ENCODE data around the gene MBD5.

The MBD5 gene

DNA sequence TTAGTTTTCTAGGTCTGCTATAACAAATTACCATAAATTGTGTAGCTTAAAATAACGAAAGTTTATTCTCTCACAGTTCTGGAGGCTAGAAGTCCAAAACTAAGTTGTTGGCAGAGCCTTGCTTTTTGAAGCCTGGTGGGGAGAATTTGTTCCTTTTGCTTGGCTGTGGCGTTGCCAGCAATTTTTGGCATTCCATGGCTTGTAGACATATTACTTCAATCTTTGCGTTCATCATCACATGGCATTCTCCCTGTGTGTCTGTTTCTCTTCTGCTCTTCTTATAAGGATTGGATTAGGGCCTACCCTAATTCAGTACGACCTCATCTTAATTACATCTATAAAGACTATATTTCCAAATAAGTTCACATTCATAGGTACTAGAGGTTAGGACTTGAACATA is 217.7 kb downstream of the MBD5 start:
- DNase-seq = no peak

DNA sequence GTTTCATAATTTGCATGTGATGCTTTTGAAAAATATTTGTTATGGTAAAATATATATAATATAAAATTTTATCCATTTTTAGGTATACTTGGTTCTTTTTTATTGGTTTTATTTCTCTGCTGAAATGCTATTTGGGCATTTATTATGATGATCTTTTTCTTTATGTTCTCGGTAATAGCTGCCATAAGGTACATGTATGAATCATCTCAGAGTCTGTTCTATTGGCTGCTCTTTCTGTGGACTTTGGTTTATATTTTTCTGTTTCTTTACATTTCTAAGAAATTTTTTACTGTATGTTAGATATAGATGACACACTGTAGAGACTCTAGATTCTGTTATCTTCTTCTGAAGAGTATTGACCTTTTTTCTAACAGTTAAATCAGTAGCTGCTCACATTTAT is 219.9 kb downstream of the MBD5 start:
- DNase-seq = no peak

DNA sequence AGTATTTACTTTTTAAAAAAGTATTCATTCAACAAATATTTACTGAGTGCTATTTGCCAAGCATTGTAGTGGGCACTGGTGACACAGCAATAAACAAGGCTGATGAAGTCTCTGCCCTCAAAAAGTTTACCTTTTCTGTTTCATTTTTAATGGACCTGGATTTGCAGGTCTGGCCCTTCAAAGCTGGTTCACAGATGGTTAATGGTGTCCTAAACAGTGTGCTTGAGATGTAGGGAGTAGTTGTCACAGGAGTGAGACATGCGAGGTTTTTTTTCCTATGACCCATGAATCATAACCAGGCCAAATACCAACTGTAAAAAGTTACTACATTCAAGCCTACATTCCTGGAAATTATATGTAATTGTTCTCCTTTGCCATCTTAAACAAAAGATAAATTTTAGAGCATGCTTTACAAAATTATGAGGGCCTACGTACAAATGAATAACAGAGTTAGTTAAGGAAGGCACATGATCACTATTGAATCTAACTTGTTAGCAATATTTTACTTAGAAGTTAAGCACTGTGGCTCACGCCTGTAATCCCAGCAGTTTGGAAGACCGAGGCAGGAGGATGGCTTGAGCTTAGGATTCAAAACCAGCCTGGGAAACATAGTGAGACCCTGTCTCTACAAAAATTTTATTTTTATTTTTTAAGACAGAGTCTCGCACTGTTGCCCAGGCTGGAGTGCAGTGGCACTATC is 223.9 kb downstream of the MBD5 start:
- no peak for DNase-seq

DNA sequence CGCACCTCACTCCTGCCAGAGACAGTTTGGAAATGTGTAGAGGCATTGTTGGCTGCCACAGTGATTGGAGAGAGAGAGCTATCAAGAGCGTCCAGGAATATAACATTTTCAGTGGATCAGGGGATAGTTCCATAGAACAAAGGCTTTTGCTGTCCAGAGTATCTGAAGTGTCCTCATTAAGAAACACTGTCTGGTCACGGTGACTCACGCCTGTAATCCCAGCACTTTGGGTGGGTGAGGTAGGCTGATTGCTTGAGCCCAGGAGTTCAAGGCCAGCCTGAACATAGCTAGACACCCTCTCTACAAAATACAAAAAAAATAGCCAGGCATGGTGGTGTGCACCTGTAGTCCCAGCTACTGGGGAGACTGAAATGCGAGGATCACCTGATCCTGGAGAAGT is 231.1 kb downstream of the MBD5 start:
- no peak for DNase-seq

DNA sequence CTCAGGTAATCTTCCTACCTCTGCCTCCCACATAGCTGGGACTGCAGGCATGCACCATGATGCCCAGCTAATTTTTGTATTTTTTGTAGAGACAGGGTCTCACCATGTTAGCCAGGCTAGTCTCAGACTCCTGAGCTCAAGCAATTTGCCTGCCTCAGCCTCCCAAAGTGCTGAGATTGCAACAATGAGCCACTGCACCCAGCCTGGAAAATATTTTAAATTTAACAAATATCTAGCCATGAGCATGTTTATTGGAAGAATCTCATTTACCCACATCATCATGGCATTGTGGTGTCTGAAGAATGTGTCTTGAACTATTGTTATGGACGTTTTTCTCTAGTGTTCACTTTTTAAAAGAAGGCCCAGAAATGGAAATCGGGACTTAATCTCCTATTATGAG is 231.8 kb downstream of the MBD5 start:
- DNase-seq = no peak

DNA sequence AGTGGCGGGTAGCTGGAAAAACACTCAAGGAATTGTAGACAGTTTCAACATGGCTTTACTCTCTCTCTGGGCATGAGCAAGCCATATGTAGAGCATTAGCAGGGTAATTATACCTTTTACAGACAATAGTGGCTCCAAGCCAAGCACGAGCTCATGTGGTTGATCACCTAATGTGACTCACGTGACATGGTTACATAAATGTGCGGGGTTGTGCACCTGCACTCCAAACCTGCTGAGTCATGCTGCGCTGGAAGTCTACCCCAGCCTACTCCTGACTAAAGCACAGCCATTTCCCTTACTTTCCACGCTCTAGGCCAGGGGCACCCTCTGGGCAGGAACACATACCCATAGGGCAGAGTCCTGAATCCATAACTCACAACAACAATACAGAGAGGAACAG is 232.8 kb downstream of the MBD5 start:
- DNase-seq = no peak

DNA sequence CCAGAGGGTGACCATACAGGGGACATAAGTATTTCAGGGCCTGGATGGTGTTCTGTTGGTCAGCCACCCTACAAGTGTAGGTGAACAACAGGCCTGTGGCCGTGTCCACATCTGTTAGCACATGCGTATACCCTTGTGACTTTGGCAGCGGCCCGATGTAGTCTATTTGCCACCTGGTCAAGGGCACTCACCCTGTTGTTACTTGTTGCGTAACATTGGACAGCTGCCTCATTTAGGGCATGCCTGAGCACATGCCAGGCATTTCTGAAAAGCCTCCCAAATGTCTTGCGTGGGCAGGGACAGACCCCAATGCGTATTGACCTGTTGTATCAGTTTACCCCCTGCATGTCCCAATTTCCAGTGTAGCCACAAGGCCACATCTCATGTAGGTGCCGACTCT is 235.0 kb downstream of the MBD5 start:
- no peak for DNase-seq

DNA sequence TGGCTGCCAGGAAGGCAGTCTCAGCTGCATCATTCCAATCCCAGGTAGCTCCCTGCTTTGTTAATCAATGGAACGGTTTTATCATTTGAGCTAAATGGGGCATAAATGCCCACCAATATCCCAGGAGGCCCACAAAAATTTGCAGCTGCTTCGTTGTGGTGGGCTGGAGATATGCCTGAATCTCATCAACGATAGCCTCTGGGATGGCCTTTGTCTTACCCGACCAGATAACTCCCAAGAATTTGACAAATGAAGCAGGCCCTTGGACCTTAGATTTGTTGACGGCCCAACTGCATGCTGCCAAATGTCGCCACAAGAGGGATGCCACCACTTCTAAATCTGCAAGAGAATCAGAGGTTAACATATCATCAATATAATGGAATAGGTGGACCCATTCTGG is 236.4 kb downstream of the MBD5 start:
- DNase-seq = no peak

DNA sequence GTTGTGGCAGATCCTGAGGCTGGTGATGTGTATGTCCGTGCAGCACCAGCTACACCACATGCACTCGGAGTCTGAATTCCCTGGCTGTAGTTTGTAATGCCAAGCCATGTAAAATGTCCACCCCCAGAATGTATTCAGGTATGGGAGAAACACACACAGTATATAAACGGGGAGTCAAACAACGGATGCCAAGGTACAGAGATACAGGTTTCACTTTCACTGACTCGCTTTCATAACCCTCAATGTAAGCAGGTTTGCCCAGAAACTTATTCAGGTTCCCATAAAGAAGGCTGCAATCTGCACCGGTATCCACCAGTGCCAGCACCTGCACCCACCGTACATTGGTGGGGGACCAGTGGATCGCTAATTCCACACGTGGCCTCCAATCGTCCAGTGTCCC is 237.2 kb downstream of the MBD5 start:
- DNase-seq = no peak

DNA sequence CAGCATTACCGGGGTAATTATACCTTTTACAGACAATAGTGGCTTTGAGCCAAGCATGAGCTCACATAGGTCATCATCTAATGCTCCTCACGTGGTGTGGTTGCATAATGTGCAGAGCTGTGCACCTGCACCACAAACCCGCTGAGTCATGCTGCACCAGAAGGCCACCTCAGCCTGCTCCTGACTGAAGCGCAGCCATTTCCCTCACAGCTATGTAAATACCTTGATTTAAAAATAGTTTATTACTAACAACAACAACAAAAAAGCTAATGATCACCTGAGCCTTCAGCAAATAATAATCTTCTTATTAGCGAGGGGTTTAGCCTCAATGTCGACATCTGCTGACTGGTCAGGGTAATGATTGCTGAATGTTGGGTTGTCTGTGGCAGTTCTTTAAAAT is 238.8 kb downstream of the MBD5 start:
- no peak for DNase-seq

DNA sequence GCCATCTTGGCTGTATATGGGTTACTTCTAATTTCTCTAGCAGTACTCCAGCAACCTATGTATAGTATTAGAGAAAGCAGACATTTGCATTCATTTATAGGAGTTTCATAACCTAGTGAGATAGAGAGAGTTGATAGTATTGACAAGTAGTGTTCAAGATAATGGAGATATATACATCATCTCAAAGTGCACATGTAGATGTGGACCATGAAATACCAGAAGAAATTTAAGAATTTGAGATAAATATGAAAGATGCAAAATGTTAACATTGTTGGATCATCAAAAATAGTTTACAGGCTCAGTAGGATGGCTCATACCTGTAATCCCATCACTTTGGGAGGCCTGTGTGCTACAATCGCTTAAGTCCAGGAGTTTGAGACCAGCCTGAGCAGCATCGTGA is 243.0 kb downstream of the MBD5 start:
- no peak for DNase-seq

DNA sequence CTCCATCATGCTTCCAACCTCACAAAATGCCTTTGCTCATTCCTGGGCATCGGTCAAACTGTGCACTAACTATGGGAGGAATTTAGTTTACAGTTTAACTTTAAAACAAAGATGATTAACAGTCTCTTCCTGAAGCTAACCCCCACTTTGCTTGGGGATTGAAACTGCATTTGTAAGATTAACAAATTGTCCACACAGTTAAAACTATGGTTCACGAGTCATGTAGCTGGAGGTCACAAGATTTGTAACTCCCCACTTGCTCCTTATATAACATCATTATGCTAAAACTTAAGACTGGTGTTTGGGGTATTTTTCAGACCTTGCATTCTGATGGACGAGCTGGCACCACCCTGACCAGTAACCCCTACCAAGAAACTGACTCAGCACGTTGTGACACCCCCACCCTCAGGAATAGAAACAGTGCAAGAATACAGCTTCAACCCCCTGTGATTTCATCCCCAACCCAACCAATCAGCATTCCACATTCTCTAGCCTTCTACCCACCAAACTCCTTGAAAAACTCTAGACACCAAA is 252.3 kb downstream of the MBD5 start:
- no peak for DNase-seq

DNA sequence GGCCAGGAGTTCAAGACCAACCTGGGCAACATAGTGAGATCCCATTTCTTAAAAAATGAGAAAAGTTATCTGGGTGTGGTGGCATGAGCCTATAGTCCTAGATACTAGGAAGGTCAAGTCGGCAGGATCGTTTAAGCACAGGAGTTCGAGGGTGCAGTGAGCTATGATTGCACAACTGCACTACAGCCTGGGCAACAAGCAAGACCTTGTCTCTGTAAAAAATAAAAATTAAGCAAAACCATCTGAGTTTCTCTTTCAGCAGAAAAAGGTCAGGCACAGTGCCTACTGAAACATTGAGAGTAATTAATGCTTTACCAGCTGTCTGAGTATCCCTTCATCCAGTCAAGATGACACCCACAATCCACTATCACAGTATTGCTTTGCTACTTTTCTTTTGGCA is 258.3 kb downstream of the MBD5 start:
- no peak for DNase-seq

DNA sequence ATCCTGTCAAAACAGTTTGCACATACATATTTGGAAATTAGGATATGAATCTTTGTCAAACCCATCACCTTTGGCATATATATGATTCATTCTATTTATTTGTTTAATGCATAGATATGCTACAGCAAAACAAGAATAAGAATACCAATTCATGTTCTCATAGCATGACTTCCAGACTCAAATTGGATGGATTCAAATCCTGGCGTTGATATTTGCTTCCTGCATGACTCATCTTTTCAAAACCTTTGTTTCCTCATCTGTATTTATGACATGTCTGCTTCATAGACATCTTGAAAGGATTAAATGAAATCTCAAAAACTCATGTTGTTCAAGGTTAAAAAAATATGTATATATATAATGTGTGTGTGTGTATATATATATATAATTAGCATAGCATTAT is 261.3 kb downstream of the MBD5 start:
- no peak for DNase-seq

DNA sequence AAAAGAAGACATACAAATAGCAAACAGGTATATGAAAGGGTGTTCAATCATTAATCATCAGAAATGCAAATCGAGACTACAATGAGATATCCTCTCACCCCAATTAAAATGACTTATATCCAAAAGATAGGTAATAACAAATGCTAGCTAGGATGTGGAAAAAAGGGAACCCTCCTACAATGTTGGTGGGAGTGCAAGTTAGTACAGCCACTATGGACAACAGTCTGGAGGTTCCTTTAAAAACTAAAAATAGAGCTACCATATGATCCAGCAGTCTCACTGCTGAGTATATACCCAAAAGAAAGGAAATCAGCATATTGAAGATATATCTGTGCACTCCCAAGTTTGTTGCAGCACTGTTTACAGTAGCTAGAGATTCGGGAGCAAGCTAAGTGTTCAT is 271.5 kb downstream of the MBD5 start:
- no peak for DNase-seq

DNA sequence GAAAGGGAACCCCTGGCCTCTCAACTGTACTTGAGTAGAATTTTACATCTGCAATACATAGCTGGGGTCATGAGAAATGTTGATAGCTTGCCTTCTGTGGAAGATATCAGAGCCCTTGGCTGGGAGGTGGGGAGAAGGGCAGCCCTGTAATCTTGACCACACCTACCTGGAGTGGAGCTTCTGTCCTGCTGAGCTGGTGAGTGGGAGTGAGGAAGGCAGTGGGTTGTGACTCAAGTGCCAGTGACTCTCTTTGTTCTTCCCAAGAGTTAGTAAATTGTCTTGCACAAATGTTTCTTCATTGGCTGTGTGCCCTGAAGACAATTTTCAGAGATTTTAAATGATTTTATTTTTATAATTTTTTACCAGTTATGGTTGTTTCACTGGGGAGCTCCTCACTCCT is 277.3 kb downstream of the MBD5 start:
- no peak for DNase-seq

DNA sequence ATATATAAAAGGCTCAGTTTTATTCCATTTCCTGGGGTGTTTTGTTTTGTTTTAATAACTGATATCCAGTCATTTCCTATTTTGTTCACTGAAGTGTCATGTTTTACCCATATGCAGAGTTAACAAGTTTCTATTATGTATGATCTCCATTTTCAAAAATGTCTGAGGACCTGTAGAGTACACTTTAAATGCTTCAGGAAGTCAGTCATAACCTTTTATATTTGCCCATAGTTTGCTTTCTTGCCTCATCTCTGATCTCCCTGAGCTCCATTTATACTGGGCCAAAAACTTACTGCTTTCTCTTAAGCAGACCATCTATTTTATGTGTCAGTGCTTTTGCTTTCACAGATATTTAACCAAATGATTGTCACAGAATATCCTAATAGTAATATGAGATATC is 278.7 kb downstream of the MBD5 start:
- no peak for DNase-seq

DNA sequence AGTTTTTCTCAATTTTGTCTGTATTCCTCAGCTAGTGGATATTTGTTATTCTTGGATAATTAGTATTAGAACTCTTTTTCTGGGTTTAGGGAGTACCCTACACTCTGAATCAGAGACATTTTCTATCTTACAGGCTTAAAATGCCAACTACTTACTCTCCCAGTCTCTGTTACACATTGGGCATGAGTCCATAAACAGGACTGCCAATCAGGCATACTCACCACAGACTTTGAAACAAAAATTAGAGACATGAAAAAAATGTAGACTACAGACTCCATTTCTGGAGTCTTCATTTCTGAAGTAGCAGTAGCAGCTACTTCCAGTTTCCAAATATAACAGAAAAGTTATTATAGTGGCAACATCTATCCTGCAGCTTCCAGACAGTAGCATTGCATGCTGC is 279.7 kb downstream of the MBD5 start:
- no peak for DNase-seq

DNA sequence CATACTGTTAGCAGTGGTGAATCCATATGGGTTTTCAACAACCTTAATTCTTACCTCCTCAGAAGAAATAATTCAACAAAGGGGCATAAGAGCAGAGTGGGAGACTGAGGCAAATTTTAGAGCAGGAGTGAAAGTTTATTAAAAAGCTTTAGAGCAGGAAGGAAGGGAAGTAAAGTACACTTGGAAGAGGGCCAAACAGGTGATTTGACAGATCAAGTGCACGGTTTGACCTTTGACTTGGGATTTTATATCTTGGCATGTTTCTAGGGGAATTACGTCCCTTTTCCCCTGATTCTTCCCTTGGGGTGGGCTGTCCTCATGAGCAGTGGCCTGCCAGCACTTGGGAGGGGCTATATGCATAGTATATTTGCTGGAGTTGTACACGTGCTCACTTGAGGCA is 280.5 kb downstream of the MBD5 start:
- no peak for DNase-seq

DNA sequence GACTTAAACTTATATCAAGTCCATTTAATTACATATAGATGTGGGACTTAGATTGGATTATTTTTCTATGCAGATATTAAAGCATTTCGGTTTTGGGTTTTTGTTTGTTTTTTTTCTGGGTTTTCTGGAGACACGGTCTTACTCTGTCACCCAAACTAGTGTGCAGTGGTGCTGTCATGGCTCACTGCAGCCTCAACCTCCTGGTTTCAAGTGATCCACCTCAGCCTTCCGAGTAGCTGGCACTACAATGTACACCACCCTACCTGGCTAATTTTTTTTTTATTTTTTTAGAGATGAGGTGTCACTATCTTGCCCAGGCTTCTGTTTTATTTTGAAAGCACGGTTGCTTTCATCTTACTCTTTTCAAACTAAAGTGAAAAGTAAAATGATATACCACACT is 281.6 kb downstream of the MBD5 start:
- no peak for DNase-seq

DNA sequence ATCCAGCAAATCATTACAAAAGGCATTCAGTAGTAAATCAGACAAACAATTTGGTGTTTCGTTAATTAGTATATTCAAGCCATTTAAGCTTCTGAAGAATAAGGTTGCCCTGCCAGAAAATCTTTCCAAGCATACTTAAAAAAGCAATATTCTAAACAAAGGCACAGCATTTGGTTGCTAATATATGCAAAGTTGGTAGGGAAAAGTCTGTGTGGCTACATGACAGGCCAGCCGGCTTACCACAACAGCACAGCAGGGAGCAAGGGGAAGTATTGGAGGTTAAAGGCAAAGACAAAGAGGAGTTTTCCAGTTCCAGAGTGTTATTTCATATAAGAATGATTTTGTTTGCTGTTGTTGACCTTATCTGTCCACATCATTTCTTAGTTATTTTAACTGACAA is 282.3 kb downstream of the MBD5 start:
- no peak for DNase-seq

DNA sequence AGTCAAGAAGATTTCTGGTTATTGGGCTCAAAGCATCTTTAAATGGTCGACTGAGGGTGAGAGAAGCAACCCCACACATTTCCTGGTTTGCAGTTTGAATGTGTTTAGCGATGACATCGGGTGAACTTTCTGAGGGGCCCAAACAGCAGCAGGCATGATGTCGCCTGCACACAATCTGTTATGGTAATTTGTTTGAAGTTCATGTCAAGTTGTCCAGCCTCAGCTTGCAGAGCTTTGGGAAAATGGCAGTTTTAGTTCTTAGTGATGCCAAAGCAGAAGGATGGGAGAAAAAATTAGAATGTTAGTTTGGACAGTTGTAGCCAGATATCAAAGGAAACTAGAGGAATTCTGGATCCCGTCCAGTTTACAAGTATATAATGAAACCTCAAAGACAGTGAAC is 284.6 kb downstream of the MBD5 start:
- no peak for DNase-seq

DNA sequence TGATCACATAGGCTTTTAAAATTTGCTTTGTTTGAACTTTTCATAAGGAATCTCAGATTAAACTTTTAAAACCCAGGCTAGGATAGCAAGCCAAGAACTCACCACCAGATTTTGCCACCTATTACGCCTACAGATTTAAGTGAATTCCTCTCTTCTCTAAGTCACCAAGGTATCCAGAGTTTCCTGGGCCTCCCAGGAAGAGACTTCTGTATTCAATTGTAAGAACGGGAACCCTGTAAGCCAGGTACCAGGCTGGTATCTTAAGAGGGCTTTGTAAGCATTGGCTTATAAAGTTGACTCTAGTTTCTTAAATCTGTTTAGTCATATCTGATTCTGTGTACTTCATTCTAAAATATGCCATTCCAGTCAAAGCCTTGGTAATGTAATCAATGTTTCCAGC is 285.1 kb downstream of the MBD5 start:
- no peak for DNase-seq

DNA sequence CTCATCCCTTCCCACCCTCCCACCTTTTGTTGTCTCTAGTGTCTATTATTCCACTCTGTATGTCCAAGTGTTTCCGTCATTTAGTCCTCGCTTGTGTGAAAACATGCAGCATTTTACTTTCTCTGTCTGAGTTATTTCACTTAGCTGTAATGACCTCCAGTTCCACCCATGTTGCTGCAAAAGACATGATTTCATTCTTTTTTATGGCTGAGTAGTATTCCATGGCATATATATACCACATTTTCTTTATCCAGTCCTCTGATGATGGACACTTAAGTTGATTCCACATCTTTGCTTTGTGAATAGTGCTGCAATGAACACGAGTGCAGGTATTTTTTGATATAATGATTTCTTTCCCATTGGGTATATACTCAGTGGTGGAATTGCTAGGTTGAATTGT is 296.7 kb downstream of the MBD5 start:
- no peak for DNase-seq

DNA sequence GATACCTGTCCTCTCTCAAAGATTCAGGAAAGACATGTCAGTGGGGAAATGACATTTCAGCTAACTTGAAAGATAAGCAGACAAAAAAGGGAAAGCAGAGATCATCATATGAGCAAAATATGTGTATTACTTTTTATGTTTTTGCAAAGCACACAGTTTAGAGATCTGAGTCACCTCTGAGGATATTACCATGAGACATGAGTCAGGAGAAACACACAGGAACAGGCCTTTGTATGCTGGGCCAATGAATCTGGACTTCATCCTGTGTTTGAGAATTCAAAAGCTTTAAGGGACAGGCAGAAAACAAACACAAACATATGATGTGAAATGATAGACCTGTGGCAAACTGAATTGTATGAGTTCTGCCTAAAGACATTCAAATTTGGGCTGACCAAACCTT is 317.6 kb downstream of the MBD5 start:
- no peak for DNase-seq

DNA sequence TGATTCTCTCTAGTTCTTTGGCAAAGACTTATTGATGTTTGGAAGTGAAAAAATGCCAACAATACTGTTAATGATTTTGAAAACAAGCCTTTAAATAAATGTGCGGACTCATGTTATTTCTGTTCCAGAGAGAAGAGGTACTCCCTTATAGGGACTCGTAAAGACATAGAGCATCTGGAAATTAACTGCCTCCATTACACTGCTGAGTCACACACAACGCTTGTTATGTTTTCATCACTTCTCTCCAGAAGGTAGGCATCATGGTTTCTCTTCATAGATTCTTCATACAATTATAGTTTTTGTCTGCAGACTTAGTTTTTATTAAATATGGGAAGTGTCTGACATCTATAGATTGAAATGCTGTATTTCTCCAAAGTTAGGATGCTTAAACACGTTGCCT is 321.2 kb downstream of the MBD5 start:
- DNase-seq = no peak
